Stimulated activated CD4-positive, alpha-beta T cell treated with anti-CD3 and anti-CD28 coated beads, Interleukin-12 subunit alpha, Interleukin-12 subunit beta, amount 100 ng/mL, for 48 hours (primary cell): ENCODE results near the gene GCFC2.
"Not testable (repeated sequence)": the region's sequence is repeated elsewhere in the genome, so short reads cannot be mapped to it uniquely, and the experiment has no call there.

Experiments
- DNase-seq, 3 donors: peaks; one replicate each; pipeline ENCODE4 v3.0.0-alpha.2; 2020; ENCODE audit warnings: low read depth in 2 of 3, low spot score in 1 of 3

The GCFC2 gene

GRCh38 chr2:75680402-75680801 is 30.3 kb downstream of the GCFC2 start:
- DNase-seq, result no peak

GRCh38 chr2:75679556-75679955 is 31.2 kb downstream of the GCFC2 start:
- no peak for DNase-seq

GRCh38 chr2:75676464-75676863 is 34.3 kb downstream of the GCFC2 start:
- no peak for DNase-seq

GRCh38 chr2:75675908-75676307 is 34.8 kb downstream of the GCFC2 start:
- no peak for DNase-seq

GRCh38 chr2:75675423-75675822 is 35.3 kb downstream of the GCFC2 start:
- not testable (repeated sequence) for DNase-seq

DNA sequence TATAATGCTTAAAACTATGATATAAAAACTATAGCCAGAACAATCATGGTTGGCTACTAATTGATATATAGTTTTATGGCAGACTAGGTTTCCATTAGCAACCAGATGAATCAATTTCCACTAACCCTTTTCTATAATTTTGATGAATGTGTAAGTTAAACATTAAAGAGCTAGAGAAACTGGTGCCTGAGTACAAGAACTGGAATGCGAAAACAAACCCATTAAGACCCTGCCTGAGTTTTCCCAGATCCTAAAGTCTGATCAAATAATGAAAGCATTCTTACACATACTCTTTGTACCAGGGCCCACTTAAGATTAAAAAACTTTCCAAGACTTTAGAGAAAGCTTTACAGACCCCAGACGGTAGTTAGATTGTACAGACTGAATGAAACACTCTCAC is 42.8 kb downstream of the GCFC2 start:
- no peak for DNase-seq

DNA sequence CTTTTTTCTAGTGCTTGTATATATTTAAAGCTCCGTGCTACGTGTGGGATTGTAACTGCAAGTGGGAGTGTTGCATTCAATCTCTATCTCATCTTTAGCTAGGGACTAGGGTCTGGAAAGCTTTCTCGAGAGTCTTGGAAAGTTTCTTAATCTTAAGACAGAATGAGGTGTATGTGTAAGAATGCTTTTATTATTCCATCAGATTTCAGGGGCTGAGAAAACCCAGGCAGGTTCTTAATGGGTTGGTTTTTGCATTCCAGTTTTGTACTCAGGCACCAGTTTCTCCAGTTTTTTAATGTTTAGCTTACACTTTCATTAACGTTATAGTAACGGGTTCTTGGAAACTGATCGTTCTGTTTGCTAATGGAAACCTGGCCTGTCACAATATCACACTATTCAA is 43.8 kb downstream of the GCFC2 start:
- no peak for DNase-seq

DNA sequence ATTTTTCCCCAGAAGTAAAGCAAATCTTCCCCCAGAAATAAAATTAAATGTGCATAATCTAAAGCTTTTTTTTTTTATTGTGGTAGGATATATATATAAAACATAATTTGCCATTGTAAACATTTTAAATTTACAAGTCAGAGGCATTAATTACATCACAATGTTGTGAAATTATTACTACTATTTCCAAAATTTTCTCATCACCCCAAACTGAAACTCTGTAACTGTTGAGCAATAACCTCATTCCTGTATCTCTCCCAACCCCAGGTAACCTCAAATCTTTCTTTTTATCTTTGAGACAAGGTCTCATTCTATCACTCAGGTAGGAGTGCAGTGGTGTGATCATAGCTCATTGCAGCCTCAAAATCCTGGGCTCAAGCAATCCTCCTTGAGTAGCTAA is 52.9 kb downstream of the GCFC2 start:
- no peak for DNase-seq

- no peak for DNase-seq
Measured at GRCh38 chr2:75656563-75656962, 54.2 kb downstream of the GCFC2 start.

- DNase-seq, result no peak
Measured at GRCh38 chr2:75655861-75656260, 54.9 kb downstream of the GCFC2 start.

- no peak for DNase-seq
Measured at GRCh38 chr2:75654012-75654411, 56.7 kb downstream of the GCFC2 start.

GRCh38 chr2:75647771-75648170 is 62.9 kb downstream of the GCFC2 start:
- no peak for DNase-seq

GRCh38 chr2:75646583-75647425 is 63.9 kb downstream of the GCFC2 start, which contains the start of gene MRPL19:
TSS of gene MRPL19 (plus strand) at chr2:75646783. CDS start at chr2:75646808, 25 bp downstream.
- DNase-seq, result peak; percentile 60 to 71 (median 68)

- no peak for DNase-seq
Measured at GRCh38 chr2:75646090-75646582, 64.6 kb downstream of the GCFC2 start.

- no peak for DNase-seq
Measured at GRCh38 chr2:75645643-75646042, 65.1 kb downstream of the GCFC2 start.

DNA sequence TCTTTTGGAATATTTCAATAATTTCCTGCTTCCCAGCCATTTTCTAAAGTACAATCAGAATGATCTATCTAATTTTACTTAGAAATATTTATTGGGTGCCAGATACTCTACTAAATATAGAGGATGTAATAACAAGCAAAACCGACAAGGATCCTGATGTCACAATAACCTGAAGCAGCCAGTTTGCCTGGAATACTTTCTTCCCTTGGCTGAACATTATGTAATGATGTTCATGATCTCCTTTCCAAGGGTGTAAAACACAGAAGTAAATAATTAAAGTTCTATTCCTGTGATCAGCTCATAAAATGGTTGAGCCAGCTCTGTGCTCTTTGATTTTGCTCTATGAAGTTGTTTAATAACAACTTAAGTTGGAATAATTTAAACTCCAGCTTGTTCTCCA is 66.7 kb downstream of the GCFC2 start:
- no peak for DNase-seq

DNA sequence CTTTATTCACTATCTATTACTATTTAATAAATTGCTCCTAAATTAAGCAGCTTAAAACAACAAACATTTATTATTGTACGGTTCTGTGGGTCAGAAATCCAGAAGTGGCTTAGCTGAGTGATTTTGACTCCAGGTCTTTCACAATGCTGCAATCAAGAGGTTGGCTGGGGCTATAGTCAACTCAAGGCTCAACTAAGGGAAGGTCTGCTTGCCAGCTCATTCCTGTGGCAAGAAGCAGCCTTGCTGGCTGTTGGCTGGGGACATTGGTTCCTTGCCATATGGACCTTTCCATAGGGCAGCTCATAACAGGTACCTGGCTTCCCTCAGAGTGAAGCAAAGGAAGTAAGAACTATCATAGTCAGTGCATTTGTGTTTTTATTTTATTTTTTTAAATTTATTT is 69.1 kb downstream of the GCFC2 start:
- no peak for DNase-seq

DNA sequence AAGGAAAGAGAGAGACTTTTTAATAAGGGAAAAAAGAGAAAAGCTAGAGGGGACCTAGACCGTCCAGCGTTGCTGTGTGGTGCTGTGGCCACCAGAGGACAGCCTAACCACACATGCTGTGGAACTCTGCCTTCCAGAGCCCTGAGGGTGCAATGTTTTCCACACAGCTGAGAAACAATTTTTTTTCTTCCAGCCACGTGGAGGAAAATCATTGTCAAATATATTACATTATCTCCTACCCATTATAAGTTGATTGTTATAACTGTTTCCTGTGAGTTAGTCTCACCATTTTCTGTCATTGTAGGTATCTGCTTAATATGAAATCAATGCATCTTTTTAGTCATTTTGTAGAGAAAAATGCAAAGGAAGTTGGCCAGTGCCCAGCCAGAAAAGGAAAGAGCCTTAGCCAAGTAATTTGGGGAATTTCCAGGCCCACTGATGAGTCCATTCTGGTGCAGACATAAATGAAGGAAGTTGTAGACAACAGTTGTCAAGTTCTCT is 70.0 kb downstream of the GCFC2 start:
- DNase-seq, result peak; percentile 22 to 41 (median 37)

GRCh38 chr2:75637568-75637967 is 73.1 kb downstream of the GCFC2 start:
- no peak for DNase-seq

DNA sequence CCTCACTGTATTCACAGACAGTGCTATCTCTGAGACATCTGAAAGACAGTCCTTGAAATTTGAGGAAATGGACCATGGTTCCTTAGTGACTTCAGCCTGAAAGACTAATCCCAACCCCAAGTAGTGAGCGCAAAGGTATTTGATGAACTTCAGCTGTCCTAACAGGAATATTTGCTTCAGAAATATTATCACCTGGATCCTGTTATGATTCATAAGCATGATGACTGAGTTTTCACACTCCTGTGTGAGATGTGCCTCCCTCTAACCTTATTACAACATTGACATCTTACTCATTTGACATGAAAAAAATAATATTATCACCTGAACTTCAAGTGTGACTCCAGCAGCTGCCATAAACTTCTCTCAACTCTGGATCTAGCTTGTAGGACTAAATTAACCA is 75.8 kb downstream of the GCFC2 start:
- no peak for DNase-seq

DNA sequence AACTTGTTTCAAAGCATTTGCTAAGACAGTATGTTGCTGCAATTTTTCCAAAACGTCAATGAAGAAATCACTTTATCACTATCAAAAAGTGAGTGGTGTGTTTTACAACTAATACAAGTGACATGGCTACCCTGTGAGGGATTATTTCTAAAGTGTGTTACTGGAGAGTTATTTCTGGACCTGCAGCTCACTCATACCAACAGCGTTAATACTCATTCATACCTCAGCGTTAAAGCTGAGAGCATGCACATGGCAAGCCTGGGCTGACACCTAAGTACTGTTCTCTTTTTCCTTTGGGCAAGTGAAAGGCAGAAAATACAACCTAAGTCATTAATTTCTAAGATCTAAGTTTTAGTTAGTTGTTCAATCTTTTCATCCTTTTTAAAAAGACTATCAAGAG is 77.1 kb downstream of the GCFC2 start:
- no peak for DNase-seq

- DNase-seq, result no peak
Measured at GRCh38 chr2:75632813-75633212, 77.9 kb downstream of the GCFC2 start.
